K562 (cell line): Measurements from ENCODE around the gene SND1. TPM values are rescaled to one million over a fixed set of nuclear protein-coding genes. Genes with fewer than 3 reads are reported as not detected.

ENCODE experiments used
- ATF3 ChIP-seq, 2 experiments: fragments of 450-650 bp in 1 of 2; sonication (generic) in 1 of 2; formaldehyde crosslinking in 1 of 2; IDR thresholded peaks in 1 of 2; conservative IDR thresholded peaks in 1 of 2; 2 replicates each; pipeline versions ENCODE4 v1.6.1 to v1.8.1; 2016 to 2023; ENCODE audit warnings: mild to moderate bottlenecking in 2 of 2, moderate library complexity in 2 of 2, inconsistent platforms in 1 of 2, missing genetic modification reagents in 1 of 2
- BRD9 ChIP-seq: fragments of 450-650 bp; IDR thresholded peaks from 2 replicates; pipeline ENCODE4 v1.6.1; 2018; ENCODE audit warnings: low read depth; ENCODE audit not compliant: partially characterized antibody
- CBFB ChIP-seq: sonication (generic); formaldehyde crosslinking; IDR thresholded peaks from 2 replicates; pipeline ENCODE4 v1.4.0; 2020; ENCODE audit warnings: mild to moderate bottlenecking, missing genetic modification reagents
- CBX5 ChIP-seq: IDR thresholded peaks from 2 replicates; pipeline ENCODE4 v1.6.1; 2014; ENCODE audit warnings: low read depth, borderline replicate concordance
- CREB1 ChIP-seq, 2 experiments: sonication (generic) in 1 of 2; formaldehyde crosslinking in 1 of 2; IDR thresholded peaks; 2 replicates each; pipeline versions ENCODE4 v1.6.1 to v1.8.0; 2012 to 2022; ENCODE audit warnings: inconsistent platforms in 1 of 2, mild to moderate bottlenecking in 1 of 2, missing genetic modification reagents in 1 of 2, moderate library complexity in 1 of 2
- ELF2 ChIP-seq: fragments of 250-450 bp; sonication (Bioruptor Pico); IDR thresholded peaks from 2 replicates; pipeline ENCODE4 v1.5.0; 2021; ENCODE audit warnings: mild to moderate bottlenecking
- HMG20A ChIP-seq: fragments of 450-650 bp; formaldehyde crosslinking; conservative IDR thresholded peaks from 2 replicates; pipeline ENCODE4 v1.4.0; 2020; ENCODE audit warnings: mild to moderate bottlenecking, mixed read lengths
- HNRNPLL ChIP-seq: fragments of 200-400 bp; formaldehyde crosslinking; IDR thresholded peaks from 2 replicates; pipeline ENCODE4 v1.6.1; 2017; ENCODE audit warnings: low read length, low read depth, mild to moderate bottlenecking; ENCODE audit not compliant: poor library complexity, severe bottlenecking
- HSF4 ChIP-seq: fragments of 250-450 bp; sonication (Bioruptor Pico); IDR thresholded peaks from 2 replicates; pipeline ENCODE4 v2.1.2; 2022; ENCODE audit warnings: mild to moderate bottlenecking, moderate library complexity, borderline replicate concordance
- KAT8 ChIP-seq: fragments of 450-650 bp; IDR thresholded peaks from 2 replicates; pipeline ENCODE4 v1.6.1; 2016; ENCODE audit warnings: low read depth, mild to moderate bottlenecking
- LCOR ChIP-seq: sonication (generic); formaldehyde crosslinking; IDR thresholded peaks from 2 replicates; pipeline ENCODE4 v1.8.0; 2022; ENCODE audit warnings: mild to moderate bottlenecking, missing genetic modification reagents
- MTA2 ChIP-seq: fragments of 450-650 bp; IDR thresholded peaks from 2 replicates; pipeline ENCODE4 v1.6.1; 2016; ENCODE audit warnings: low read depth
- MYC ChIP-seq, 2 experiments: fragments of 250-450 bp in 1 of 2; sonication (Bioruptor Pico) in 1 of 2; IDR thresholded peaks; 2 replicates each; pipeline versions ENCODE4 v1.5.1 to v1.6.1; 2012 to 2021; ENCODE audit warnings: low read depth in 2 of 2, borderline replicate concordance in 1 of 2, improper control_type of control experiment in 1 of 2, low read length in 1 of 2, mild to moderate bottlenecking in 1 of 2, moderate library complexity in 1 of 2
- NR3C1 ChIP-seq: sonication (generic); formaldehyde crosslinking; IDR thresholded peaks from 2 replicates; pipeline ENCODE4 v1.8.1; 2022; ENCODE audit warnings: missing genetic modification reagents
- PRDM10 ChIP-seq: fragments of 450-650 bp; IDR thresholded peaks from 2 replicates; pipeline ENCODE4 v1.6.1; 2018; ENCODE audit not compliant: partially characterized antibody
- PRPF4 ChIP-seq: fragments of 200-400 bp; formaldehyde crosslinking; IDR thresholded peaks from one replicate; pipeline ENCODE4 v1.6.1; 2017; ENCODE audit warnings: low read length, low read depth, mild to moderate bottlenecking; ENCODE audit not compliant: insufficient read depth, poor library complexity, severe bottlenecking
- PURB ChIP-seq: sonication (generic); formaldehyde crosslinking; IDR thresholded peaks from 2 replicates; pipeline ENCODE4 v1.9.0; 2021; ENCODE audit warnings: low read depth, mild to moderate bottlenecking, missing genetic modification reagents
- RBM39 ChIP-seq: fragments of 200-400 bp; formaldehyde crosslinking; optimal IDR thresholded peaks from 2 replicates; pipeline ENCODE3; 2018; ENCODE audit warnings: low read depth, low read length
- SMAD4 ChIP-seq: fragments of 250-450 bp; sonication (Bioruptor Pico); conservative IDR thresholded peaks from 2 replicates; pipeline ENCODE4 v1.8.0; 2021; ENCODE audit warnings: inconsistent platforms, mild to moderate bottlenecking, moderate library complexity
- TAF1 ChIP-seq: IDR thresholded peaks from 2 replicates; pipeline ENCODE4 v1.6.1; 2011; ENCODE audit warnings: mild to moderate bottlenecking, low read length, moderate library complexity; ENCODE audit not compliant: insufficient read depth, control insufficient read depth, severe bottlenecking; ENCODE audit errors: extremely low read depth
- ZBTB34 ChIP-seq: fragments of 250-450 bp; sonication (Bioruptor Pico); IDR thresholded peaks from 2 replicates; pipeline ENCODE4 v1.8.0; 2021; ENCODE audit warnings: mild to moderate bottlenecking, moderate library complexity
- ZNF444 ChIP-seq: fragments of 250-450 bp; sonication (Bioruptor Pico); IDR thresholded peaks from 2 replicates; pipeline ENCODE4 v1.4.0; 2020; ENCODE audit warnings: mild to moderate bottlenecking, moderate library complexity
- ZNF507 ChIP-seq: conservative IDR thresholded peaks from 2 replicates; pipeline ENCODE4 v1.6.1; 2017; ENCODE audit warnings: missing genetic modification characterization, missing compliant biosample characterization
- polyA plus RNA-seq, 8 experiments: library from polyadenylated mRNA; depleted of rRNA in 4 of 8; stranded (reverse) in 5 of 8; unstranded in 3 of 8; fragments of >200 nt; fragmentation: Nextera tagmentation in 2 of 8; fragmentation: Illumina TruSeq in 1 of 8; extraction: Ambion mirVana in 2 of 8; extraction: Trizol in 1 of 8; gene quantifications; 2 replicates each; pipeline versions ENCODE4 v1.2.1 to v1.2.3, GENCODE V29; 2011 to 2014; ENCODE audit warnings: inconsistent platforms in 1 of 8, missing spikeins in 1 of 8
- total RNA-seq, 7 experiments: library from RNA; depleted of rRNA in 6 of 7; stranded (reverse); fragments of >200 nt in 6 of 7; fragmentation: Illumina TruSeq in 2 of 7; extraction: Trizol in 2 of 7; gene quantifications; 2 replicates each; pipeline versions ENCODE4 v1.2.1 to v1.2.3, GENCODE V29; 2011 to 2021; ENCODE audit warnings: low replicate concordance in 1 of 7

The SND1 gene
- total and polyA plus RNA-seq, 9 of the 15 experiments (the other 6 are each of a cell fraction or from before 2014, with no cell fraction given): 46.5 to 307 (median 191) TPM

GRCh38 chr7:128136215-128136597, 484.2 kb downstream of the SND1 start (continued):
- TF ChIP-seq NR3C1 (CRISPR knock-in tag): no peak
- no peak for TF ChIP-seq ZNF507 (tag)
- TF ChIP-seq PRPF4: no peak
- no peak for TF ChIP-seq BRD9
- TF ChIP-seq HMG20A (CRISPR knock-in tag): no peak
- TF ChIP-seq KAT8: no peak
- TF ChIP-seq MTA2: no peak
- TF ChIP-seq RBM39: no peak
- TF ChIP-seq ZBTB34 (CRISPR knock-in tag): no peak
- TF ChIP-seq MYC (IDR thresholded peaks at IDR 0.05; ENCODE audit: low read depth, low read length): no peak
- peak; percentile 51; the same call in 1 of the 2 replicates for TF ChIP-seq MYC (CRISPR knock-in tag; IDR thresholded peaks at IDR 0.05; ENCODE audit: borderline replicate concordance, low read depth)
- TF ChIP-seq HNRNPLL: peak; percentile 8
- no peak for TF ChIP-seq HSF4 (CRISPR knock-in tag)
- TF ChIP-seq ELF2 (CRISPR knock-in tag): no peak
- no peak for TF ChIP-seq SMAD4 (CRISPR knock-in tag)
- TF ChIP-seq PURB: no peak
- TF ChIP-seq ZNF444 (CRISPR knock-in tag): no peak
- no peak for TF ChIP-seq CBX5
- TF ChIP-seq TAF1: peak; percentile 2
- TF ChIP-seq ATF3 (IDR thresholded peaks at IDR 0.05): no peak
- no peak for TF ChIP-seq ATF3 (CRISPR knock-in tag; conservative IDR thresholded peaks at IDR 0.05)
- TF ChIP-seq CBFB (CRISPR knock-in tag): no peak; the same call in 1 of the 2 replicates
- peak; percentile 34 for TF ChIP-seq PRDM10
- TF ChIP-seq CREB1 (IDR thresholded peaks at IDR 0.05): no peak
- TF ChIP-seq CREB1 (CRISPR knock-in tag; IDR thresholded peaks at IDR 0.05): no peak
- no peak for TF ChIP-seq LCOR
